HepG2 (cell line): ENCODE results near the gene IL2.

Experiments used
- BRD4 ChIP-seq: sonication (generic); formaldehyde crosslinking; IDR thresholded peaks from 2 replicates; pipeline ENCODE4 v1.4.0; 2020; ENCODE audit warnings: missing genetic modification reagents
- HDAC2 ChIP-seq: sonication (generic); formaldehyde crosslinking; IDR thresholded peaks from 2 replicates; pipeline ENCODE4 v1.4.0; 2020; ENCODE audit warnings: missing genetic modification reagents
- KDM1A ChIP-seq: IDR thresholded peaks from 2 replicates; pipeline ENCODE4 v1.6.1; 2016; ENCODE audit warnings: missing compliant biosample characterization
- ZBTB21 ChIP-seq: sonication (generic); formaldehyde crosslinking; IDR thresholded peaks from 2 replicates; pipeline ENCODE4 v1.4.0; 2020; ENCODE audit warnings: missing genetic modification reagents
- ZNF121 ChIP-seq: sonication (generic); formaldehyde crosslinking; IDR thresholded peaks from 2 replicates; pipeline ENCODE4 v1.5.0; 2020; ENCODE audit warnings: mild to moderate bottlenecking, missing genetic modification reagents
- ZNF703 ChIP-seq: sonication (generic); formaldehyde crosslinking; IDR thresholded peaks from 2 replicates; pipeline ENCODE4 v1.5.1; 2020; ENCODE audit warnings: missing genetic modification reagents, mild to moderate bottlenecking, moderate library complexity, borderline replicate concordance
- TF ChIP-seq, protein P1 (sequence below): sonication (generic); formaldehyde crosslinking; IDR thresholded peaks from 2 replicates; pipeline ENCODE4 v1.4.0; 2020; ENCODE audit warnings: missing genetic modification reagents
- TF ChIP-seq, protein P2 (sequence below): sonication (generic); formaldehyde crosslinking; IDR thresholded peaks from 2 replicates; pipeline ENCODE4 v1.5.0; 2020; ENCODE audit warnings: mild to moderate bottlenecking, missing genetic modification reagents
- TF ChIP-seq, protein P3 (sequence below): sonication (generic); formaldehyde crosslinking; IDR thresholded peaks from 2 replicates; pipeline ENCODE4 v1.5.0; 2020; ENCODE audit warnings: mild to moderate bottlenecking, missing genetic modification reagents, moderate library complexity

DNA sequence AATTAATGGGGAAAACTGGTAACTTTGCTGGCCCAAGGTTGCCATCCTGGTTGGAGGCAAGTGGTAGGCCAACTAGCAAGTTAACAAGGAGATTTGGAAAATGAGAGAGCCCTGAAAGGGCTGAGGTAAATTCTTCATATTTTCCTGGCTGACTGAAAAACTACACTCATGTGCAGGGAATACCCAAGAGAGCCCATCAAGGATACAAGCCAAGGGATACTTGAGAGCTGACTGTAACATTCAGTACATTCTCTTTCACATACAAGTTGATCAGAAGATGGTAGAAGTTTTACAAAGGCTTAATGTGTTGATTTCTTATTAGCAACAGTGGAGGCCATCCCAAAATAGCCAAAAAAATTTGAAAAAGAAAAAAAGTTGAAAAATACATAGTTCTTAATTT lies 33.3 kb downstream of the IL2 start:
- TF ChIP-seq, protein P1, sequence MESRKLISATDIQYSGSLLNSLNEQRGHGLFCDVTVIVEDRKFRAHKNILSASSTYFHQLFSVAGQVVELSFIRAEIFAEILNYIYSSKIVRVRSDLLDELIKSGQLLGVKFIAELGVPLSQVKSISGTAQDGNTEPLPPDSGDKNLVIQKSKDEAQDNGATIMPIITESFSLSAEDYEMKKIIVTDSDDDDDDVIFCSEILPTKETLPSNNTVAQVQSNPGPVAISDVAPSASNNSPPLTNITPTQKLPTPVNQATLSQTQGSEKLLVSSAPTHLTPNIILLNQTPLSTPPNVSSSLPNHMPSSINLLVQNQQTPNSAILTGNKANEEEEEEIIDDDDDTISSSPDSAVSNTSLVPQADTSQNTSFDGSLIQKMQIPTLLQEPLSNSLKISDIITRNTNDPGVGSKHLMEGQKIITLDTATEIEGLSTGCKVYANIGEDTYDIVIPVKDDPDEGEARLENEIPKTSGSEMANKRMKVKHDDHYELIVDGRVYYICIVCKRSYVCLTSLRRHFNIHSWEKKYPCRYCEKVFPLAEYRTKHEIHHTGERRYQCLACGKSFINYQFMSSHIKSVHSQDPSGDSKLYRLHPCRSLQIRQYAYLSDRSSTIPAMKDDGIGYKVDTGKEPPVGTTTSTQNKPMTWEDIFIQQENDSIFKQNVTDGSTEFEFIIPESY (CRISPR knock-in tag): no peak
- TF ChIP-seq ZNF121 (CRISPR knock-in tag) (no peak), ZBTB21 (CRISPR knock-in tag) (no peak), KDM1A (CRISPR knock-in tag) (no peak), ZNF703 (no peak), BRD4 (CRISPR knock-in tag) (no peak), HDAC2 (CRISPR knock-in tag) (no peak)
- TF ChIP-seq, protein P2, sequence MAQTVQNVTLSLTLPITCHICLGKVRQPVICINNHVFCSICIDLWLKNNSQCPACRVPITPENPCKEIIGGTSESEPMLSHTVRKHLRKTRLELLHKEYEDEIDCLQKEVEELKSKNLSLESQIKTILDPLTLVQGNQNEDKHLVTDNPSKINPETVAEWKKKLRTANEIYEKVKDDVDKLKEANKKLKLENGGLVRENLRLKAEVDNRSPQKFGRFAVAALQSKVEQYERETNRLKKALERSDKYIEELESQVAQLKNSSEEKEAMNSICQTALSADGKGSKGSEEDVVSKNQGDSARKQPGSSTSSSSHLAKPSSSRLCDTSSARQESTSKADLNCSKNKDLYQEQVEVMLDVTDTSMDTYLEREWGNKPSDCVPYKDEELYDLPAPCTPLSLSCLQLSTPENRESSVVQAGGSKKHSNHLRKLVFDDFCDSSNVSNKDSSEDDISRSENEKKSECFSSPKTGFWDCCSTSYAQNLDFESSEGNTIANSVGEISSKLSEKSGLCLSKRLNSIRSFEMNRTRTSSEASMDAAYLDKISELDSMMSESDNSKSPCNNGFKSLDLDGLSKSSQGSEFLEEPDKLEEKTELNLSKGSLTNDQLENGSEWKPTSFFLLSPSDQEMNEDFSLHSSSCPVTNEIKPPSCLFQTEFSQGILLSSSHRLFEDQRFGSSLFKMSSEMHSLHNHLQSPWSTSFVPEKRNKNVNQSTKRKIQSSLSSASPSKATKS (CRISPR knock-in tag): no peak
- TF ChIP-seq, protein P3, sequence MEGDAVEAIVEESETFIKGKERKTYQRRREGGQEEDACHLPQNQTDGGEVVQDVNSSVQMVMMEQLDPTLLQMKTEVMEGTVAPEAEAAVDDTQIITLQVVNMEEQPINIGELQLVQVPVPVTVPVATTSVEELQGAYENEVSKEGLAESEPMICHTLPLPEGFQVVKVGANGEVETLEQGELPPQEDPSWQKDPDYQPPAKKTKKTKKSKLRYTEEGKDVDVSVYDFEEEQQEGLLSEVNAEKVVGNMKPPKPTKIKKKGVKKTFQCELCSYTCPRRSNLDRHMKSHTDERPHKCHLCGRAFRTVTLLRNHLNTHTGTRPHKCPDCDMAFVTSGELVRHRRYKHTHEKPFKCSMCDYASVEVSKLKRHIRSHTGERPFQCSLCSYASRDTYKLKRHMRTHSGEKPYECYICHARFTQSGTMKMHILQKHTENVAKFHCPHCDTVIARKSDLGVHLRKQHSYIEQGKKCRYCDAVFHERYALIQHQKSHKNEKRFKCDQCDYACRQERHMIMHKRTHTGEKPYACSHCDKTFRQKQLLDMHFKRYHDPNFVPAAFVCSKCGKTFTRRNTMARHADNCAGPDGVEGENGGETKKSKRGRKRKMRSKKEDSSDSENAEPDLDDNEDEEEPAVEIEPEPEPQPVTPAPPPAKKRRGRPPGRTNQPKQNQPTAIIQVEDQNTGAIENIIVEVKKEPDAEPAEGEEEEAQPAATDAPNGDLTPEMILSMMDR (CRISPR knock-in tag): no peak
